Progenitor cell of endocrine pancreas (in vitro differentiated cells): ENCODE data around the gene FBXL16. TPM values are rescaled to one million over a fixed set of nuclear protein-coding genes. Genes with fewer than 3 reads are reported as not detected.
"Not testable (repeated sequence)": the region's sequence is repeated elsewhere in the genome, so short reads cannot be mapped to it uniquely, and the experiment has no call there.

ENCODE experiments used
- DNase-seq: peaks from one replicate; pipeline ENCODE4 v3.0.0; 2021; ENCODE audit warnings: low spot score; ENCODE audit not compliant: unreplicated experiment
- H3K27ac Mint-ChIP-seq: 2 replicates; pipeline ENCODE4 v1.8.0; 2021; ENCODE audit warnings: mild to moderate bottlenecking, moderate library complexity, mixed read lengths
- H3K27me3 Mint-ChIP-seq: 2 replicates; pipeline ENCODE4 v1.8.0; 2021; ENCODE audit warnings: mixed read lengths
- H3K36me3 Mint-ChIP-seq: 2 replicates; pipeline ENCODE4 v1.8.0; 2022; ENCODE audit warnings: mixed read lengths; ENCODE audit not compliant: insufficient read depth
- H3K4me1 Mint-ChIP-seq: 2 replicates; pipeline ENCODE4 v1.8.0; 2021; ENCODE audit warnings: low read depth, mixed read lengths
- H3K4me3 Mint-ChIP-seq: 2 replicates; pipeline ENCODE4 v1.8.0; 2021; ENCODE audit warnings: low read depth, mild to moderate bottlenecking, moderate library complexity, mixed read lengths
- H3K9me3 Mint-ChIP-seq: 2 replicates; pipeline ENCODE4 v1.8.0; 2021; ENCODE audit warnings: low read depth, mixed read lengths
- total RNA-seq: library from RNA; stranded (reverse); gene quantifications from 2 replicates; pipeline ENCODE4 v1.2.1, GENCODE V29; 2021
- TF ChIP-seq, protein P1 (sequence below): fragments of 200-600 bp; sonication (generic); IDR thresholded peaks from one replicate; pipeline ENCODE4 v1.5.0; 2021; ENCODE audit warnings: antibody characterized with exemption, mild to moderate bottlenecking; ENCODE audit not compliant: unreplicated experiment

The FBXL16 gene
- total RNA-seq, 1 donor from 2014 or later: 4.3 TPM

DNA sequence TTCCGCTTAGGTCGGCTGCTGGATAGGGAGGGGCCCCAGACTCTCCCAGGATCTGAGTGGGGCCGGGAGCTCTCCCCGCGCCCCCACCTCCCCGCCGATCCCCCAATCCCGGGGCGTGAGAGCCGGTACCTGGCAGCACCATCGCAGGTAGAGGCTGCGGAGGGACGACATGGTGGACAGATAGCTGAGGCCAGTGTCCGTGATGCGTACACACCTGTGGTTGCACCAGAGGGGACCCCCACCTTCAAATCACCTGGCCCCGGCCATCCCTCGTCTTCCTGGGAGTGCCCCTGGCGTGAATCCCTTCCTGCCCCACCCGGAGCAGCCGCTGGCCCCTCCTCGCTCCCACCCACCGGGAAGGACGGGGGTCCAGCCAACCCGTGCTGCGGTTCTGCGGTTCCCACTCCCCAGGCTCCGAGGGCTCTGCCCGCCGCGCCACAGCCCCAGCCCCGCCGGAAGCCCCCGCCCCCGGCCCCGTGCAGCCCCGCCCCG lies 10.7 kb downstream of the FBXL16 start:
- no peak for DNase-seq
- no peaks in the 10 kb centered on the region for H3K4me1 Mint-ChIP-seq
- H3K27ac Mint-ChIP-seq: no peak overlapping the region
- H3K27me3 Mint-ChIP-seq: peaks cover 59% of the 10 kb centered on the region
- no peaks in the 10 kb centered on the region for H3K9me3 Mint-ChIP-seq
- H3K36me3 Mint-ChIP-seq: no peaks in the 10 kb centered on the region
- H3K4me3 Mint-ChIP-seq: no peak overlapping the region
- TF ChIP-seq, protein P1, sequence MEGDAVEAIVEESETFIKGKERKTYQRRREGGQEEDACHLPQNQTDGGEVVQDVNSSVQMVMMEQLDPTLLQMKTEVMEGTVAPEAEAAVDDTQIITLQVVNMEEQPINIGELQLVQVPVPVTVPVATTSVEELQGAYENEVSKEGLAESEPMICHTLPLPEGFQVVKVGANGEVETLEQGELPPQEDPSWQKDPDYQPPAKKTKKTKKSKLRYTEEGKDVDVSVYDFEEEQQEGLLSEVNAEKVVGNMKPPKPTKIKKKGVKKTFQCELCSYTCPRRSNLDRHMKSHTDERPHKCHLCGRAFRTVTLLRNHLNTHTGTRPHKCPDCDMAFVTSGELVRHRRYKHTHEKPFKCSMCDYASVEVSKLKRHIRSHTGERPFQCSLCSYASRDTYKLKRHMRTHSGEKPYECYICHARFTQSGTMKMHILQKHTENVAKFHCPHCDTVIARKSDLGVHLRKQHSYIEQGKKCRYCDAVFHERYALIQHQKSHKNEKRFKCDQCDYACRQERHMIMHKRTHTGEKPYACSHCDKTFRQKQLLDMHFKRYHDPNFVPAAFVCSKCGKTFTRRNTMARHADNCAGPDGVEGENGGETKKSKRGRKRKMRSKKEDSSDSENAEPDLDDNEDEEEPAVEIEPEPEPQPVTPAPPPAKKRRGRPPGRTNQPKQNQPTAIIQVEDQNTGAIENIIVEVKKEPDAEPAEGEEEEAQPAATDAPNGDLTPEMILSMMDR: no peak

- no peaks in the 10 kb centered on the region for H3K9me3 Mint-ChIP-seq
- peaks cover 4% of the 10 kb centered on the region for H3K4me1 Mint-ChIP-seq
- no peak overlapping the region for H3K27ac Mint-ChIP-seq
- no peaks in the 10 kb centered on the region for H3K36me3 Mint-ChIP-seq
- no peak for DNase-seq
- H3K4me3 Mint-ChIP-seq: no peak overlapping the region
- TF ChIP-seq, protein P1: no peak
- H3K27me3 Mint-ChIP-seq: peaks cover 54% of the 10 kb centered on the region
These were observed 11.3 kb downstream of the FBXL16 start for GRCh38 chr16:694187-694862.

- TF ChIP-seq, protein P1: no peak
- H3K9me3 Mint-ChIP-seq: no peaks in the 10 kb centered on the region
- DNase-seq: no peak
- H3K36me3 Mint-ChIP-seq: no peaks in the 10 kb centered on the region
- H3K4me1 Mint-ChIP-seq: peaks cover 5% of the 10 kb centered on the region
- peaks cover 50% of the 10 kb centered on the region for H3K27me3 Mint-ChIP-seq
- no peak overlapping the region for H3K27ac Mint-ChIP-seq
- no peak overlapping the region for H3K4me3 Mint-ChIP-seq
These were observed 11.8 kb downstream of the FBXL16 start for GRCh38 chr16:693766-694165.

DNA sequence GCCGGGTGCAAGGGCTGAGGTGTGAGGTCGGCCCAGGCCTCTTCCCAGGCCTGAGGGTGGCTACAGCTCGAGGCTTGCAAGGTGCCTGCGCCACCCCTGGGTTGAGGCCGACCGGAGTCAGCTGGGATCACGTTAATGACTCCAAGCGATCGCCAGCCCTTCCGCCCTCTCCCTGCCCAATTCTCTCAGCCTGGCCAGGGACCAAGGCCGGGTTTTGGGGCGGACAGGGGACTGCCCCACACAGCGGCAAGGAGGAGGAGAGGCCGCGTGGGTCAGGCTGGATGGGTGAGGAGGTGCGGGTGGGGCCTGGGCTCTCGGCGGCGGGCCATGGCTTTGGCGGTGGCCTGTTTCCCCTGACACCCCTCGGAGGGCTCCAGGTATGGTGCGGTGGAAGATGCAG lies 12.2 kb downstream of the FBXL16 start:
- DNase-seq: no peak
- Mint-ChIP-seq H3K4me1 (peaks cover 5% of the 10 kb centered on the region), H3K27me3 (peaks cover 49% of the 10 kb centered on the region), H3K4me3 (no peak overlapping the region), H3K36me3 (no peaks in the 10 kb centered on the region), H3K9me3 (no peaks in the 10 kb centered on the region), H3K27ac (no peak overlapping the region)
- TF ChIP-seq, protein P1: no peak

GRCh38 chr16:692356-693108 lies 13.1 kb downstream of the FBXL16 start:
- peaks cover 41% of the 10 kb centered on the region for H3K27me3 Mint-ChIP-seq
- H3K27ac Mint-ChIP-seq: no peak overlapping the region
- H3K9me3 Mint-ChIP-seq: no peaks in the 10 kb centered on the region
- TF ChIP-seq, protein P1: no peak
- DNase-seq: no peak
- H3K4me1 Mint-ChIP-seq: peaks cover 5% of the 10 kb centered on the region
- H3K4me3 Mint-ChIP-seq: no peak overlapping the region
- H3K36me3 Mint-ChIP-seq: no peaks in the 10 kb centered on the region

- Mint-ChIP-seq H3K4me3 (peak overlapping the region; percentile 85), H3K27me3 (peaks cover 32% of the 10 kb centered on the region)
- H3K9me3 Mint-ChIP-seq: not testable (repeated sequence)
These were observed 14.4 kb downstream of the FBXL16 start for GRCh38 chr16:691242-691641.

More at GRCh38 chr16:691242-691641, 14.4 kb downstream of the FBXL16 start:
- not testable (repeated sequence) for DNase-seq, H3K4me1 Mint-ChIP-seq, H3K27ac Mint-ChIP-seq, H3K36me3 Mint-ChIP-seq
